Measurements from ENCODE around the gene NKX2-2.

GRCh38 chr20:21527908-21528307 lies 14.0 kb upstream of the NKX2-2 start:
- TF ChIP-seq POLR2AphosphoS5 (IDR thresholded peaks at IDR 0.05; ENCODE audit: insufficient read depth in 1 of 2, low read depth in 1 of 2): no peak
- no peak for TF ChIP-seq CTCF (IDR thresholded peaks at IDR 0.05)

Measured in vagina (tissue), 2 donors.